HG02678 (cell line): ENCODE data around the gene CAMTA1.
"Not testable (repeated sequence)": the region's sequence is repeated elsewhere in the genome, so short reads cannot be mapped to it uniquely, and the experiment has no call there.

ENCODE experiments used
- ATAC-seq: cut with Tn5 transposase; IDR thresholded peaks from one replicate; pipeline ENCODE4 v1.9.1; 2021; ENCODE audit warnings: mild to moderate bottlenecking, moderate library complexity; ENCODE audit not compliant: unreplicated experiment

The CAMTA1 gene

GRCh38 chr1:7408771-7409150 is 623.5 kb downstream of the CAMTA1 start:
- no peak for ATAC-seq

- no peak for ATAC-seq
Observed at GRCh38 chr1:7409278-7409677, 624.0 kb downstream of the CAMTA1 start.

GRCh38 chr1:7410156-7410555 is 624.9 kb downstream of the CAMTA1 start:
- no peak for ATAC-seq

- ATAC-seq = not testable (repeated sequence)
Observed at GRCh38 chr1:7417618-7418017, 632.4 kb downstream of the CAMTA1 start.

GRCh38 chr1:7418442-7419080 is 633.3 kb downstream of the CAMTA1 start:
- ATAC-seq = no peak

GRCh38 chr1:7420098-7420445 is 634.8 kb downstream of the CAMTA1 start:
- ATAC-seq = no peak

GRCh38 chr1:7420470-7421100 is 635.3 kb downstream of the CAMTA1 start:
- no peak for ATAC-seq

- ATAC-seq = no peak
Observed at GRCh38 chr1:7421471-7422075, 636.3 kb downstream of the CAMTA1 start.

GRCh38 chr1:7422081-7422480 is 636.8 kb downstream of the CAMTA1 start:
- no peak for ATAC-seq

GRCh38 chr1:7422561-7422960 is 637.3 kb downstream of the CAMTA1 start:
- ATAC-seq = no peak

- ATAC-seq = no peak
Observed at GRCh38 chr1:7422966-7423365, 637.7 kb downstream of the CAMTA1 start.

- no peak for ATAC-seq
Observed at GRCh38 chr1:7424352-7424890, 639.2 kb downstream of the CAMTA1 start.

GRCh38 chr1:7425229-7425628 is 640.0 kb downstream of the CAMTA1 start:
- ATAC-seq = no peak

GRCh38 chr1:7425771-7426170 is 640.5 kb downstream of the CAMTA1 start:
- ATAC-seq = no peak

- ATAC-seq = no peak
Observed at GRCh38 chr1:7426780-7427604, 641.7 kb downstream of the CAMTA1 start.

- no peak for ATAC-seq
Observed at GRCh38 chr1:7427605-7428300, 642.5 kb downstream of the CAMTA1 start.

- no peak for ATAC-seq
Observed at GRCh38 chr1:7429290-7429689, 644.0 kb downstream of the CAMTA1 start.

GRCh38 chr1:7430047-7430608 is 644.9 kb downstream of the CAMTA1 start:
- no peak for ATAC-seq

GRCh38 chr1:7430691-7431090 is 645.4 kb downstream of the CAMTA1 start:
- no peak for ATAC-seq

GRCh38 chr1:7432102-7432899 is 647.0 kb downstream of the CAMTA1 start:
- no peak for ATAC-seq
